Cardiac muscle cell (in vitro differentiated cells and primary cell): ENCODE measurements around the gene EPB41. TPM values are rescaled to one million over a fixed set of nuclear protein-coding genes. Genes with fewer than 3 reads are reported as not detected.
"Not testable (repeated sequence)": the region's sequence is repeated elsewhere in the genome, so short reads cannot be mapped to it uniquely, and the experiment has no call there.

Source experiments
- DNase-seq, 2 donors: peaks; one replicate each; pipeline versions ENCODE4 v3.0.0 to v3.0.0-alpha.2; 2010 to 2017; ENCODE audit warnings: low read depth in 1 of 2, low spot score in 1 of 2
- H3K27ac ChIP-seq: fragments of 200-600 bp; sonication (generic); 2 replicates; pipeline ENCODE4 v1.5.1; 2016
- H3K27me3 ChIP-seq: fragments of 200-600 bp; sonication (generic); 2 replicates; pipeline ENCODE4 v1.6.0; 2016; ENCODE audit warnings: control low read depth
- H3K36me3 ChIP-seq: fragments of 200-600 bp; sonication (generic); 2 replicates; pipeline ENCODE4 v1.5.1; 2016; ENCODE audit warnings: control low read depth
- H3K4me1 ChIP-seq: fragments of 200-600 bp; sonication (generic); 2 replicates; pipeline ENCODE4 v1.8.1; 2017; ENCODE audit warnings: low read depth, mild to moderate bottlenecking, mixed run types
- H3K4me3 ChIP-seq: fragments of 200-600 bp; sonication (generic); 2 replicates; pipeline ENCODE4 v1.5.1; 2016; ENCODE audit warnings: mild to moderate bottlenecking
- H3K9me3 ChIP-seq: fragments of 200-600 bp; sonication (generic); 2 replicates; pipeline ENCODE4 v1.5.1; 2017; ENCODE audit warnings: low read depth, mild to moderate bottlenecking, control low read depth
- polyA plus RNA-seq: library from polyadenylated mRNA; unstranded; fragments of >200 nt; fragmentation: Nextera tagmentation; extraction: Ambion mirVana; gene quantifications from 2 replicates; pipeline ENCODE4 v1.2.1, GENCODE V29; 2016
- total RNA-seq: library from RNA; depleted of rRNA; stranded (reverse); fragments of >200 nt; gene quantifications from 2 replicates; pipeline ENCODE4 v1.2.3, GENCODE V29; 2016
- TF ChIP-seq, protein P1 (sequence below): IDR thresholded peaks from 2 replicates; pipeline ENCODE4 v1.5.1; 2012; ENCODE audit warnings: low read depth, mild to moderate bottlenecking, low read length

Gene EPB41
- total and polyA plus RNA-seq, 2 experiments from 2014 or later, result 15.4 to 50.5 TPM

DNA sequence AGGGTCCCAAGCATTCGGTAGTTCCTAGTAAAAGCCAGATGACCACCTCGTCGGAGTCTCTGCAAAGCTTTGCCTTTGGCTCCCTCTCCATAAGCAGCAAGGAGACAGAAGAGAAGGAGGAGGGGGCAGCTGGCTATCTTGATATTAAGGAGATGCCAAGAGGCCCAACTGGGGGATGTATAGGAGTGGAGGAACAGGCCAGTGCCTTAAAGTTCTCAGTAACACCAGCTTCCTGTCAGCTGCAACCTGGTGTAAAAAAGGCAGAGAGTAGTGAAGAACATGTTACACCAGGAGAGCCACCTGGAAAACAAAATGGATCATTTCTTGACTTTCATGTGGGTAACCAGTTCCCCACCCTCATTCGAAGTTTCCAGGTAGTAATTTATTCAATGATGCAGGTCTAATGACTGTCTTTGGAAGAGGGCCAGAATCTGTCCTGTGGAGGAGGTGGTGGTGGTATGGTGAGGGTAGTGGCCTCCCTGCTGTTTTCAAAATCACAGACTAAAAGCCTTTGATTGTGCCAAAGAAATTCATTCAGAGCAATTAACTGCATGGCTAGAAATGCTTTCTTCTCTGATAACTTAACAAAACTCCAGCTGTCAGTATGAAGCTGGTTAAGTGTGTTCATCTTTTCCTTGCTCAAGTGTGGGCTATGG lies 182.0 kb downstream of the EPB41 start:
- no peak for DNase-seq
- H3K36me3 ChIP-seq, result no peaks in the 10 kb centered on the region
- H3K4me1 ChIP-seq, result peaks cover 5% of the 10 kb centered on the region
- TF ChIP-seq, protein P1, sequence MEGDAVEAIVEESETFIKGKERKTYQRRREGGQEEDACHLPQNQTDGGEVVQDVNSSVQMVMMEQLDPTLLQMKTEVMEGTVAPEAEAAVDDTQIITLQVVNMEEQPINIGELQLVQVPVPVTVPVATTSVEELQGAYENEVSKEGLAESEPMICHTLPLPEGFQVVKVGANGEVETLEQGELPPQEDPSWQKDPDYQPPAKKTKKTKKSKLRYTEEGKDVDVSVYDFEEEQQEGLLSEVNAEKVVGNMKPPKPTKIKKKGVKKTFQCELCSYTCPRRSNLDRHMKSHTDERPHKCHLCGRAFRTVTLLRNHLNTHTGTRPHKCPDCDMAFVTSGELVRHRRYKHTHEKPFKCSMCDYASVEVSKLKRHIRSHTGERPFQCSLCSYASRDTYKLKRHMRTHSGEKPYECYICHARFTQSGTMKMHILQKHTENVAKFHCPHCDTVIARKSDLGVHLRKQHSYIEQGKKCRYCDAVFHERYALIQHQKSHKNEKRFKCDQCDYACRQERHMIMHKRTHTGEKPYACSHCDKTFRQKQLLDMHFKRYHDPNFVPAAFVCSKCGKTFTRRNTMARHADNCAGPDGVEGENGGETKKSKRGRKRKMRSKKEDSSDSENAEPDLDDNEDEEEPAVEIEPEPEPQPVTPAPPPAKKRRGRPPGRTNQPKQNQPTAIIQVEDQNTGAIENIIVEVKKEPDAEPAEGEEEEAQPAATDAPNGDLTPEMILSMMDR, result no peak
- no peaks in the 10 kb centered on the region for H3K27me3 ChIP-seq
- no peak overlapping the region for H3K27ac ChIP-seq
- no peaks in the 10 kb centered on the region for H3K9me3 ChIP-seq
- no peak overlapping the region for H3K4me3 ChIP-seq

DNA sequence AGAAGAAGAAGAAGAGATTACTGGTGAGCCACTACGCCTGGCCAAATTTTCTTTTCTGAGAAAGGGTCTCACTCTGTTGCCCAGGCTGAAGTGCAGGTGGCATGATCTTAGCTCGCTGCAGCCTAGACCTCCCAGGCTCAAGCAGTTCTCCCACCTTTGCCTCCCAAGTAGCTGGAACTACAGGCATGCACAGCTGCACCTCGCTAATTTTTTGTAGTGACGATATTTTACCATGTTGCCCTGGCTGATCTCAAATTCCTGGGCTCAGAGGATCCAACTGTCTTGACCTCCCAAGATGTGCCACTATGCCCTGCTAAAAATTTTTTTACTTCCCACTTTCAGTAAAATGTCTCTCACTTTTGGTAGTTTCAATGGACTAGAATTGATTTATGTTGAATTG lies 184.9 kb downstream of the EPB41 start:
- DNase-seq, result no peak
- no peaks in the 10 kb centered on the region for H3K9me3 ChIP-seq
- TF ChIP-seq, protein P1, result no peak
- no peaks in the 10 kb centered on the region for H3K27me3 ChIP-seq
- H3K4me3 ChIP-seq, result no peak overlapping the region
- H3K36me3 ChIP-seq, result no peaks in the 10 kb centered on the region
- H3K4me1 ChIP-seq, result no peaks in the 10 kb centered on the region
- no peak overlapping the region for H3K27ac ChIP-seq

DNA sequence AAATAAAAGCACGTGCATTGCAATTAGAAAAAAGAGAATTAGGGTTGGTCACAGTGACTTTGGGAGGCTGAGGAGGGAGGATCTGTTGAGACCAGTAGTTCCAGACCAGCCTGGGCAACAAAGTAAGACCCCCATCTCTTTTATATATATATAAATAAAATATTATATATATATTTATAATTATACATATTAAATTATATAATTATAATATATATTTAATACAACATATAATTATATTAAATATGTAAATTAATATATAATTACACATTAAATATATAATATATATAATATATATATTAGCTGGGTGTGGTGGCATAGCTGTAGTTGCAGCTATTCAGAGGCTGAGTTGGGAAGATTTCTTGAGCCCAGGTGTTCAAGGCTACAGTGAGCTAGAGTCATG lies 186.1 kb downstream of the EPB41 start:
- no peak for DNase-seq
- no peak overlapping the region for H3K27ac ChIP-seq
- no peaks in the 10 kb centered on the region for H3K36me3 ChIP-seq
- no peak overlapping the region for H3K4me3 ChIP-seq
- no peaks in the 10 kb centered on the region for H3K27me3 ChIP-seq
- TF ChIP-seq, protein P1, result no peak
- H3K9me3 ChIP-seq, result no peaks in the 10 kb centered on the region
- H3K4me1 ChIP-seq, result no peaks in the 10 kb centered on the region

DNA sequence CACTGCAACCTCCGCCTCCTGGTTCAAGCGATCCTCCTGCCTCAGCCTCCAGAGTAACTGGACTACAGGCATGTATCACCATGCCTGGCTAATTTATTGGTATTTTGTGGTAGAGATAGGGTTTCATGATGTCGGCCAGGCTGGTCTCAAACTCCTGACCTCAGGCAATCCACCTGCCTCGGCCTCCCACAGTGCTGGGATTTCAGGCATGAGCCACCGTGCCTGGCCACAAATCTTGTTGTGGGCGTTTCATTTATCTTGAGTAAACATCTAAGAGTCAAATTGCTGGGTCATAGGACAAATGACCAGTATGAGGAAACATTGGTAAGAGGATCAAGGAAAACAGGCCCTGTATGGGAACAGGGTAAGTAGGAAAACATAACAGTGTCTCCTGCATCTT lies 191.5 kb downstream of the EPB41 start:
- no peak for DNase-seq
- no peak overlapping the region for H3K27ac ChIP-seq

DNA sequence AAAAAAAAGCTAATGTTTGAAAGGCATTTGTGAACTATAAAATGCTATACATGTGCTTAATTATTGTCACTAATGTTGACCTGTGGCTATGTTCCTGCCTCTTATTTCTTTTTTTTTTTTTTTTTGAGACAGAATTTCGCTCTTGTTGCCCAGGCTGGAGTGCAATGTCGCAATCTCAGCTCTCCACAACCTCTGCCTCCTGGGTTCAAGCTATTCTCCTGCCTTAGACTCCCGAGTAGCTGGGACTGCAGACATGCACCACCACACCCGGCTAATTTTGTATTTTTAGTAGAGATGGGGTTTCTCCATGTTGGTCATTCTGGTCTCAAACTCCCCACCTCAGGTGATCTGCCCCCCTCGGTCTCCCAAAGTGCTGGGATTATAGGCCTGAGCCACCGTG lies 193.7 kb downstream of the EPB41 start:
- H3K4me1 ChIP-seq, H3K4me3 ChIP-seq, H3K36me3 ChIP-seq, DNase-seq, H3K27me3 ChIP-seq, H3K27ac ChIP-seq, H3K9me3 ChIP-seq: not testable (repeated sequence)

More for the DNA sequence above, 191.5 kb downstream of the EPB41 start:
- Histone ChIP-seq H3K36me3 (no peaks in the 10 kb centered on the region), H3K9me3 (no peaks in the 10 kb centered on the region), H3K4me1 (no peaks in the 10 kb centered on the region), H3K27me3 (no peaks in the 10 kb centered on the region), H3K4me3 (no peak overlapping the region)
- TF ChIP-seq, protein P1, result no peak

DNA sequence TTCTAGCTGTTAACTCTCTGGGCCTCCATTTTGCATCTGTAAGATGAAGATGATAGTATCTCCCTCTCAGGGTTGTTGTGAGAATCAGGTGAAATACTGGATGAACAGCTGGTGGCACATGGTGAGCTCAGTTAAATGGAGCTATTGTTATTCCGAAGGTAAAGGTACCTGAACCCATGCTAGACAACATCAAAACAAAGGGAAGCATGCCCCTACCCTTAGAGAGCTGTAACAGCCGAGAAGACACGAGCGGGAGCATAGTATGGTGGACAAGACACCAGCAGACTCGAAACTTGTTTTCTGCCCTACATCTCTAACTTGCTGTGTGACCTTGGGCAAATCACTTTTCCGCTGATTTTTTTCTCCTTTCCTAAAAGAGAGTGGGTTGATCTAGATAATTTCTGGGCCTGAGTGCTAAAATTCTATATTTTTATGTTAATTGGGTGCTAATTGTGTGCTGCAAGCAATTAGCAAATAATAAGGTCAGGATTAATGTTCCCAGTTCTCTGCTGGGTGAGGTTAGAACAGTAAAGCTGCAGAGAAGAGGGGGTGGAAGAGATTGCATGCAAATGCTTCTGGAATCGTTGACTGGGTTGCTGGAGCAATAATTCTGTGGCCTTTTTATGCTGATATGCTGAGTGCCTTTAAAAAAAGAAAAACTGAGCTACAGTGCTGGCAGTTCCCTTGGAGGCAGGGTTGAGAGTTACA lies 198.5 kb downstream of the EPB41 start:
- DNase-seq, result no peak
- Histone ChIP-seq H3K4me1 (peaks cover 6% of the 10 kb centered on the region), H3K27me3 (no peaks in the 10 kb centered on the region), H3K9me3 (no peaks in the 10 kb centered on the region), H3K27ac (no peak overlapping the region), H3K36me3 (no peaks in the 10 kb centered on the region), H3K4me3 (no peak overlapping the region)
- TF ChIP-seq, protein P1, result no peak
